Activated T-cell treated with anti-CD3 and anti-CD28 coated beads, Interleukin-2, amount 50 U/mL, for 48 hours (primary cell): Measurements from ENCODE around the gene PRKCSH.
A peak's percentile ranks its signal among the peaks of the same experiment; 100 is the strongest.

Source experiments
- DNase-seq, 2 experiments: peaks; one replicate each; pipeline ENCODE4 v3.0.0-alpha.2; 2020

PRKCSH gene

GRCh38 chr19:11479090-11479897 is 43.9 kb downstream of the PRKCSH start:
- DNase-seq, result peak; percentile 57 to 70

GRCh38 chr19:11479898-11480714 is 44.7 kb downstream of the PRKCSH start:
- no peak for DNase-seq

GRCh38 chr19:11480715-11481533 is 45.5 kb downstream of the PRKCSH start, which contains the start of gene ELAVL3:
TSS of gene ELAVL3 (minus strand) at chr19:11481046. CDS start at chr19:11480608, 438 bp downstream.
- peak in 1 of 2 experiments; percentile 35 for DNase-seq

- DNase-seq, result peak; percentile 88 to 90
Observed at GRCh38 chr19:11481534-11482383, 46.3 kb downstream of the PRKCSH start.

- peak; percentile 88 to 92 for DNase-seq
Observed at GRCh38 chr19:11482384-11483050, 47.1 kb downstream of the PRKCSH start.

- DNase-seq, result no peak
Observed at GRCh38 chr19:11483366-11484111, 48.1 kb downstream of the PRKCSH start.

- no peak for DNase-seq
Observed at GRCh38 chr19:11485245-11485837, 49.9 kb downstream of the PRKCSH start.

GRCh38 chr19:11486661-11487503 is 51.4 kb downstream of the PRKCSH start:
- DNase-seq, result no peak

GRCh38 chr19:11489378-11489777 is 53.9 kb downstream of the PRKCSH start:
- no peak for DNase-seq

GRCh38 chr19:11494634-11495285 is 59.3 kb downstream of the PRKCSH start:
- DNase-seq, result no peak

GRCh38 chr19:11495481-11495880 is 60.0 kb downstream of the PRKCSH start:
- DNase-seq, result no peak

GRCh38 chr19:11495885-11496284 is 60.5 kb downstream of the PRKCSH start:
- no peak for DNase-seq

GRCh38 chr19:11496391-11497163 is 61.1 kb downstream of the PRKCSH start:
- DNase-seq, result peak; percentile 82 to 84

- no peak for DNase-seq
Observed at GRCh38 chr19:11499220-11499726, 63.8 kb downstream of the PRKCSH start.

GRCh38 chr19:11499890-11500420 is 64.5 kb downstream of the PRKCSH start:
- DNase-seq, result no peak
